GM18517 (cell line): ENCODE measurements around the gene TIMM21.
A peak's percentile ranks its signal among the peaks of the same experiment; 100 is the strongest.

Experiments
- ATAC-seq: cut with Tn5 transposase; IDR thresholded peaks from one replicate; pipeline ENCODE4 v1.9.1; 2021; ENCODE audit warnings: mild to moderate bottlenecking, moderate library complexity; ENCODE audit not compliant: unreplicated experiment

TIMM21 gene

GRCh38 chr18:74186661-74187060 is 38.3 kb downstream of the TIMM21 start:
- no peak for ATAC-seq

GRCh38 chr18:74190086-74190485 is 41.8 kb downstream of the TIMM21 start:
- ATAC-seq: no peak

- ATAC-seq: no peak
Observed at GRCh38 chr18:74191577-74191976, 43.3 kb downstream of the TIMM21 start.

- no peak for ATAC-seq
Observed at GRCh38 chr18:74194691-74195090, 46.4 kb downstream of the TIMM21 start.

GRCh38 chr18:74196220-74197119 is 48.1 kb downstream of the TIMM21 start:
- ATAC-seq: peak; percentile 92

- ATAC-seq: no peak
Observed at GRCh38 chr18:74197705-74198341, 49.5 kb downstream of the TIMM21 start.

GRCh38 chr18:74198453-74198852 is 50.1 kb downstream of the TIMM21 start:
- ATAC-seq: no peak

- no peak for ATAC-seq
Observed at GRCh38 chr18:74200780-74201179, 52.5 kb downstream of the TIMM21 start.

GRCh38 chr18:74203811-74204210 is 55.5 kb downstream of the TIMM21 start:
- ATAC-seq: no peak

GRCh38 chr18:74204526-74205152 is 56.3 kb downstream of the TIMM21 start:
- ATAC-seq: no peak
